ENCODE data around the gene TRAPPC13.

GRCh38 chr5:65654713-65655112 is 29.9 kb downstream of the TRAPPC13 start:
- TF ChIP-seq CTCF (IDR thresholded peaks at IDR 0.05 in 8 of 11, conservative IDR thresholded peaks at IDR 0.05 in 3 of 11) (no peak), POLR2AphosphoS5 (IDR thresholded peaks at IDR 0.05) (no peak), POLR2A (IDR thresholded peaks at IDR 0.05) (no peak)

Data from spleen (tissue), 7 donors.